Endothelial cell of umbilical vein (primary cell): ENCODE data around the gene SLC13A5. TPM values are rescaled to one million over a fixed set of nuclear protein-coding genes. Genes with fewer than 3 reads are reported as not detected.
"Not testable (repeated sequence)": the region's sequence is repeated elsewhere in the genome, so short reads cannot be mapped to it uniquely, and the experiment has no call there.

Experiments
- BruUV-seq: library from RNA; stranded (reverse); fragments of 400-500 nt; replicated peaks from 2 replicates; lab custom pipeline; 2021; lab: Mats Ljungman, UMichigan
- CTCF ChIA-PET: fragments of 300-600, 350-600 bp; sonication (Branson Sonifier 250); formaldehyde crosslinking; loops from one replicate; lab custom pipeline; 2021; ENCODE audit warnings: antibody characterized with exemption, inconsistent platforms; lab: Charles Lee
- POLR2A ChIA-PET: fragments of 300-600, 350-600 bp; sonication (Branson Sonifier 250); formaldehyde crosslinking; loops from one replicate; lab custom pipeline; 2021; ENCODE audit warnings: antibody characterized with exemption, inconsistent platforms; lab: Charles Lee
- DNase-seq: peaks from one replicate; pipeline ENCODE4 v3.0.0-alpha.2; 2011; ENCODE audit warnings: low read depth, low spot score
- FAIRE-seq: peaks from 2 replicates; lab custom pipeline; 2011; peaks lifted over from hg19 to GRCh38; lab: Jason Lieb, UNC
- H2AFZ ChIP-seq: 2 replicates; pipeline ENCODE4 v1.6.0; 2012; ENCODE audit warnings: low read depth, low read length, control low read depth, inconsistent platforms
- H3K27ac ChIP-seq: 2 replicates; pipeline ENCODE4 v1.5.1; 2011; ENCODE audit warnings: low read depth, mild to moderate bottlenecking, control low read depth, low read length, moderate library complexity; ENCODE audit not compliant: insufficient read depth
- H3K27me3 ChIP-seq, 2 experiments: 2 replicates each; pipeline versions ENCODE4 v1.6.0 to v1.6.1; 2011; ENCODE audit warnings: low read length in 2 of 2, mixed read lengths in 1 of 2; ENCODE audit not compliant: control insufficient read depth in 2 of 2, insufficient read depth in 2 of 2
- H3K36me3 ChIP-seq, 2 experiments: 2 replicates in 1 of 2; 3 replicates in 1 of 2; pipeline ENCODE4 v1.5.1; 2011; ENCODE audit warnings: low read length in 2 of 2, mild to moderate bottlenecking in 1 of 2, moderate library complexity in 1 of 2; ENCODE audit not compliant: control insufficient read depth in 2 of 2, insufficient read depth in 2 of 2; ENCODE audit errors: extremely low read depth in 1 of 2
- H3K4me1 ChIP-seq: 3 replicates; pipeline ENCODE4 v1.5.1; 2011; ENCODE audit warnings: mild to moderate bottlenecking, low read length; ENCODE audit not compliant: control insufficient read depth, insufficient read depth; ENCODE audit errors: extremely low read depth
- H3K4me2 ChIP-seq: 2 replicates; pipeline ENCODE4 v1.6.1; 2011; ENCODE audit warnings: low read length, control low read depth, mixed read lengths; ENCODE audit not compliant: insufficient read depth
- H3K4me3 ChIP-seq, 3 experiments: fragments of 200-600 bp in 1 of 3; sonication (generic), shearing (Covaris generic) in 1 of 3; replicated peaks in 1 of 3; 2 replicates each; pipeline ENCODE4 v1.5.1; 2011 to 2016; ENCODE audit warnings: control low read depth in 3 of 3, low read length in 3 of 3, mild to moderate bottlenecking in 2 of 3, inconsistent platforms in 1 of 3, low read depth in 1 of 3, moderate library complexity in 1 of 3; ENCODE audit not compliant: insufficient read depth in 1 of 3
- H3K79me2 ChIP-seq: 2 replicates; pipeline ENCODE4 v1.6.0; 2012; ENCODE audit warnings: low read length, inconsistent platforms; ENCODE audit not compliant: control insufficient read depth, insufficient read depth
- H3K9ac ChIP-seq: replicated peaks from 2 replicates; pipeline ENCODE3; 2011; ENCODE audit warnings: low read length, control low read depth; ENCODE audit not compliant: insufficient read depth; ENCODE audit errors: extremely low read depth
- H3K9me1 ChIP-seq: replicated peaks from 3 replicates; pipeline ENCODE4 v1.6.0; 2011; ENCODE audit warnings: mild to moderate bottlenecking, low read length; ENCODE audit not compliant: control insufficient read depth, insufficient read depth; ENCODE audit errors: extremely low read depth
- H3K9me3 ChIP-seq: replicated peaks from 2 replicates; pipeline ENCODE4 v1.5.1; 2012; ENCODE audit warnings: low read length, inconsistent platforms; ENCODE audit not compliant: control insufficient read depth, insufficient read depth
- H4K20me1 ChIP-seq: replicated peaks from 2 replicates; pipeline ENCODE3; 2011; ENCODE audit warnings: mild to moderate bottlenecking, low read length; ENCODE audit not compliant: control insufficient read depth, insufficient read depth; ENCODE audit errors: extremely low read depth
- EZH2 ChIP-seq: IDR thresholded peaks from 2 replicates; pipeline ENCODE4 v1.6.1; 2012; ENCODE audit warnings: borderline replicate concordance, low read depth, mild to moderate bottlenecking, moderate library complexity, low read length, inconsistent platforms; ENCODE audit not compliant: severe bottlenecking
- dilution Hi-C: fragments of 300-500 bp; cut with MboI; formaldehyde crosslinking; loops from one replicate; pipeline ENCODE4 v1.15.0; 2019; ENCODE audit warnings: low sequenced_read_pairs; ENCODE audit not compliant: extremely low pct_ligation_motif_present
- intact Hi-C: fragments of 100-400 bp; cut with micrococcal nuclease; formaldehyde crosslinking; loops from one replicate; pipeline ENCODE4 v1.10.0; 2022
- polyA plus RNA-seq, 4 experiments: library from polyadenylated mRNA; depleted of rRNA in 3 of 4; stranded (reverse) in 3 of 4; unstranded in 1 of 4; fragments of >200 nt; gene quantifications; 2 replicates each; pipeline versions ENCODE4 v1.2.1 to v1.2.3, GENCODE V29; 2011 to 2012; ENCODE audit warnings: missing spikeins in 1 of 4
- total RNA-seq: library from RNA; stranded (reverse); gene quantifications from 2 replicates; pipeline ENCODE4 v1.2.3, GENCODE V29; 2021

Gene SLC13A5
- total and polyA plus RNA-seq, 2 donors (not counting 3 experiments of a cell fraction or from before 2014, with no cell fraction given): 0.03 TPM; not detected in 1

DNA sequence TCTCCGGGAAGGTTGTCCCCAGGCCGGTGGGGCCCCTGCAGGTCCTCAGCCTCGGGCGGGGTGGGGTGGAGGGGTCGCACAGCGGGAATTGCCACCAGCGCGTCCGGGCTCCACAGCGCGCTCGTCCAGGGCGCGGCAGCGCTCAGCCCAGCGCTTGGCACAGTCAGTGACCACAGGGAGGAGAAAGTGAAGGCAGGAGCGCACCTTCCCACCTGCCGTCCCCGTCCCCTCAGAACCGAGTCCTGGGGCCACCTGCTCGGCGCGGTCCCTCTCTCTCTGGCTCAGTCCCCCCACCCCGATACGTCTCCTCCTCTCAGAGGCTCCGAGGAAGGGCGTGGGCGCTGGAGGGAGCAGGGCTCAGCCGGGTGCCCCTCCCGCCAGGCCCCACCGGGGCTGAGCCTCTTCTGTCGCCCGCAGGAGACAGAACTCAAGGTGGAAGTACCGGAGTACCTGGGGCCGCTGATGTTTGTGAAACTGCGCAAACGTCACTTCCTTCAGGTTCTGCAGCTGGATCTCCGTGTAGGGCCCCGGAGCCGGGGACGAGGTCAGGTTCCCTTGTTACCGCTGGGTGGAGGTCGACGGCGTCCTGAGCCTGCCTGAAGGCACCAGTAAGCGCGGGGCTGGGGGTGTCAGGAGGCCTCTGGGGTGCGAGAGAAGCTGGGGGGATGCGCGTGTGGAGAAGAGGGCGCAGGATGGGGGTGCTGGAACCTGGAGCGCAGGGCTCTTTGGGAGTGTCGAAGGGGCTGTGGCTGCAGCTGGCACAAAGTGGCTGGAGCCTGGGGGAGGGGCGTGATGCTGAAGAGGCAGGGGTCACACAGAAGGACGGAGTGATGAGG, 56.2 kb downstream of the SLC13A5 start:
- H3K27ac ChIP-seq, H3K9me3 ChIP-seq, BruUV-seq, H3K4me2 ChIP-seq, dilution Hi-C loops, H3K36me3 ChIP-seq, intact Hi-C loops, H3K79me2 ChIP-seq, POLR2A ChIA-PET, H4K20me1 ChIP-seq, H3K9ac ChIP-seq, H3K9me1 ChIP-seq, DNase-seq, H2AFZ ChIP-seq, H3K4me3 ChIP-seq, H3K4me1 ChIP-seq: not testable (repeated sequence)
- peak; percentile 65 for TF ChIP-seq EZH2
- CTCF ChIA-PET: interaction anchor here (0.9 kb wide), 1 partner anchor 9 kb away, joined by 3 read pairs; no protein-coding TSS in a partner anchor
- peaks cover 44 to 61% of the 10 kb centered on the region in 2 experiments for H3K27me3 ChIP-seq
- FAIRE-seq: peak; percentile 50

GRCh38 chr17:6655732-6656361, 57.3 kb downstream of the SLC13A5 start:
- H3K4me2 ChIP-seq, H2AFZ ChIP-seq, H3K79me2 ChIP-seq, H3K27ac ChIP-seq, POLR2A ChIA-PET, BruUV-seq, H3K9me3 ChIP-seq, H4K20me1 ChIP-seq, H3K9ac ChIP-seq, H3K36me3 ChIP-seq, CTCF ChIA-PET, H3K4me3 ChIP-seq, H3K9me1 ChIP-seq, DNase-seq, dilution Hi-C loops, intact Hi-C loops, H3K4me1 ChIP-seq: not testable (repeated sequence)
- TF ChIP-seq EZH2: peak; percentile 41
- peaks cover 39 to 55% of the 10 kb centered on the region in 2 experiments for H3K27me3 ChIP-seq
- FAIRE-seq: peak; percentile 81
